Stomach smooth muscle (tissue), 2 donors: ENCODE results near the gene CEACAM7.

ENCODE experiments used
- H3K27ac ChIP-seq: one replicate; pipeline ENCODE4 v1.7.0; 2013; ENCODE audit warnings: mild to moderate bottlenecking, low read length, inconsistent platforms
- H3K27me3 ChIP-seq, 2 donors: one replicate each; pipeline ENCODE4 v1.7.0; 2013; ENCODE audit warnings: low read length in 2 of 2; ENCODE audit not compliant: insufficient read depth in 2 of 2, control insufficient read depth in 1 of 2
- H3K36me3 ChIP-seq, 2 donors: one replicate each; pipeline ENCODE4 v1.7.0; 2013; ENCODE audit warnings: low read length in 2 of 2; ENCODE audit not compliant: control insufficient read depth in 2 of 2, insufficient read depth in 2 of 2
- H3K4me1 ChIP-seq: one replicate; pipeline ENCODE4 v1.7.0; 2013; ENCODE audit warnings: low read length; ENCODE audit not compliant: control insufficient read depth, insufficient read depth
- H3K4me3 ChIP-seq, 2 donors: one replicate each; pipeline ENCODE4 v1.7.0; 2013; ENCODE audit warnings: low read length in 2 of 2
- H3K9ac ChIP-seq, 2 donors: one replicate each; pipeline ENCODE4 v1.7.0; 2013; ENCODE audit warnings: low read length in 2 of 2, mild to moderate bottlenecking in 1 of 2
- H3K9me3 ChIP-seq, 2 donors: one replicate each; pipeline ENCODE4 v1.7.0; 2013; ENCODE audit warnings: low read length in 2 of 2; ENCODE audit not compliant: control insufficient read depth in 2 of 2
- donor health status: healthy.
- donor health status: Pancreatic carcinoma.

Gene CEACAM7

DNA sequence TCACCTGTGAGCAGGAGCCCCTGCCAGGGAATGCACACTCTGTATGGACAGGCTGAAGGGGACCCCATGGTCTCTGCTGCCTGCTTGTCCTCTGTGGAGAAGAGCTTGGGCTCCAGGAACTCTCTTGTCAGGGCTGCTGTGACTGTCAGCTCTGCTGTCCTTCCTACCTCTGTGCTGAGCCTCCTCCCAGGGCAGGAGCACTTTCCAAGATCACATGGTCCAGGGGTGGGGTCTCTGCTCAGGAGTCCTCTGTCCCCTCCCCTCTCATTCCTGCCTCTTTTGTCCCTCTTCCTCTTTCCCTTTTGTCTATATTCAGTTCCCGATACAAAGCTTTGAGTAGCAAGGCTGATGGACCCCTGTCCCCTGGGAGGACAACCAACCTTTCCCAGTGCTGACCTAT lies at the start of gene CEACAM7:
Gene CEACAM7, minus strand, starts transcription at position 173 of the 400 bp plus-strand sequence. Its CDS starts 105 bp downstream, at position 68.
- H3K9ac ChIP-seq: no peak within 1 kb of the TSS
- H3K36me3 ChIP-seq: no peaks in the 10 kb centered on the region
- no peak within 1 kb of the TSS for H3K4me3 ChIP-seq
- H3K9me3 ChIP-seq: peaks cover 0 to 11% of the 10 kb centered on the region in 2 donors
- H3K27me3 ChIP-seq: peaks cover 4 to 14% of the 10 kb centered on the region in 2 donors
- H3K27ac ChIP-seq: no peak within 1 kb of the TSS
- H3K4me1 ChIP-seq: no peaks in the 10 kb centered on the region

GRCh38 chr19:41735071-41735600 lies 47.1 kb upstream of the CEACAM7 start:
- H3K36me3 ChIP-seq: no peaks in the 10 kb centered on the region
- no peak overlapping the region for H3K27ac ChIP-seq
- peaks cover 3 to 4% of the 10 kb centered on the region in 2 donors for H3K27me3 ChIP-seq
- H3K9me3 ChIP-seq: no peaks in the 10 kb centered on the region
- H3K4me1 ChIP-seq: no peaks in the 10 kb centered on the region
- H3K9ac ChIP-seq: no peak overlapping the region
- H3K4me3 ChIP-seq: no peak overlapping the region

GRCh38 chr19:41734585-41734984 lies 46.5 kb upstream of the CEACAM7 start:
- Histone ChIP-seq H3K4me3 (no peak overlapping the region), H3K27me3 (peaks cover 3 to 4% of the 10 kb centered on the region in 2 donors), H3K9me3 (no peaks in the 10 kb centered on the region), H3K9ac (no peak overlapping the region), H3K4me1 (no peaks in the 10 kb centered on the region), H3K36me3 (no peaks in the 10 kb centered on the region), H3K27ac (no peak overlapping the region)

DNA sequence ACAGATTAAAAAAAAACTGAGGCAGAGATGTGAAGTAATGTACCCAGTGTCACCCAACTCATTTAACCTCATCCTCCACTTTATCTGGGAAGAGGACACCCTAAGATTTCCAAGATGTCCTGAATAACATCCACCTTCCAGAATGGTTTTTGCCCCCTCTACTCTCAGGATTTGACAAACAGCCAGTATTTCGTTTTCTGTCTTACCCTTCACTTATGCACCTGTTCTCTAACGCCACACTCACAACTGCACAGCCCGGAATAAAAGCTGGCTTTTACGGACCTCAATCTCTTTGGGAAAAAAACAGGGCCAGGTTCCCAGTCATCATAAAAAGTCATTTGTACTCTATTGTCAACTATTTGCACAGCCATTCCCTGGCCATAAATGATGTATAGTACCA lies 46.1 kb upstream of the CEACAM7 start:
- Histone ChIP-seq H3K9ac (no peak overlapping the region), H3K4me3 (no peak overlapping the region), H3K36me3 (no peaks in the 10 kb centered on the region), H3K27me3 (peaks cover 3 to 4% of the 10 kb centered on the region in 2 donors), H3K4me1 (no peaks in the 10 kb centered on the region), H3K27ac (no peak overlapping the region), H3K9me3 (no peaks in the 10 kb centered on the region)

DNA sequence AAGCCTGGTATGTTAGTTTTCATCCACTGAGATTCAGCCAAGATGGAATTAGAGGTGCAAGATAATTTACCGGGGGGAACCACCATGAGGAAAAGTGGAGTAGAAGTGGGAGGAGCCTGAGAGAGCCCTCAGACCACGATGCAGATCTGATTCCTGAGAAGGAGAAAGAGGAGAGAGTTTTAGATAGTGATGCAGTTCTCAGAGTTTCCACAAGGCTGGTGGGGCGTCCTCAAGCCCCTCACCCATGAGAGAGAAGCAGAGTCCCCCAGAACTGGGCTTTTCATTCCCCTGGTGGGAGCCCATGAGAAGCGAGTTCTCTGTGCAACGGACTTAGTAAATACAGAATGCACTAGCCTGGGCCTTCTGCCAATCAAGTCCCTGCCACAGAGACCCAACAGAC lies 38.4 kb upstream of the CEACAM7 start:
- Histone ChIP-seq H3K4me1 (no peaks in the 10 kb centered on the region), H3K36me3 (no peaks in the 10 kb centered on the region), H3K27me3 (peaks cover 0 to 4% of the 10 kb centered on the region in 2 donors), H3K27ac (no peak overlapping the region), H3K9ac (no peak overlapping the region), H3K4me3 (no peak overlapping the region), H3K9me3 (no peaks in the 10 kb centered on the region)

DNA sequence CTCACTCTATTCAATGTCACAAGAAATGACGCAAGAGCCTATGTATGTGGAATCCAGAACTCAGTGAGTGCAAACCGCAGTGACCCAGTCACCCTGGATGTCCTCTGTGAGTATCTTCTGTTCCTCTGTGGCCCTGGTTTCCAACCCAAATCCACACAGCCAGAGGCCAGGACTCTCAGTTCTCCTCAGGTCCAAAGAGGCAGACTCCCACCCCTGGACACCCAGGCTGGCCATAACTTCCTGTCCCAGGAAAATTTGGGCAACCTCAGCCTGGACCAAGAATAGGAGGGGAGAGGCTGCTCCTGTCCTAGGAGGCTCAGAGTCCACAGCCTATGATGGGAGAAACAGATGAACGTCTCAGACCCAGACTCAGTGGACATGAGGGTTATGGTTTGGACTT lies 32.0 kb upstream of the CEACAM7 start:
- H3K36me3 ChIP-seq: no peaks in the 10 kb centered on the region
- H3K9ac ChIP-seq: no peak overlapping the region
- H3K9me3 ChIP-seq: no peaks in the 10 kb centered on the region
- no peak overlapping the region for H3K4me3 ChIP-seq
- H3K27me3 ChIP-seq: peaks cover 6 to 27% of the 10 kb centered on the region in 2 donors
- no peaks in the 10 kb centered on the region for H3K4me1 ChIP-seq
- no peak overlapping the region for H3K27ac ChIP-seq

DNA sequence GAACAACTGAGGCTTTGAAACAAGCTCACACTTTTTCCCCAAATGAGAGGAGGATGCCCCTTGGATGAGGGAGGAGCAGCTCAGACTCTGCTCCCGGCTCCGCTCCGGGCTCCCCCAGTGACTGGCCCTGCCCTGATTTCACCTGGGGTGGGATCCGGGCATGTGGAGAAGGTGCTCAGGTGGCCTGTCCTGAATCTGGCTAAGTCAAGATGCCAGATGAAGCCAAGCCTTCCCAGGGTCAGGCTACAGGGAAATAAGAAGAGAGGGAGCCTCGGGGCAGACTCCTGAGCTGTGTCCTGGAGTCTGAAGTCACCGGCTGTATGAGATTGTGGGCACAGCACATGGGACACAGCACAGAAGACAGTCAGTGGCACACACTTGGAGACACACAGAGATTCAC lies 30.7 kb upstream of the CEACAM7 start:
- Histone ChIP-seq H3K4me3 (no peak overlapping the region), H3K4me1 (no peaks in the 10 kb centered on the region), H3K9ac (no peak overlapping the region), H3K36me3 (no peaks in the 10 kb centered on the region), H3K27me3 (peaks cover 6 to 30% of the 10 kb centered on the region in 2 donors), H3K9me3 (no peaks in the 10 kb centered on the region), H3K27ac (no peak overlapping the region)

DNA sequence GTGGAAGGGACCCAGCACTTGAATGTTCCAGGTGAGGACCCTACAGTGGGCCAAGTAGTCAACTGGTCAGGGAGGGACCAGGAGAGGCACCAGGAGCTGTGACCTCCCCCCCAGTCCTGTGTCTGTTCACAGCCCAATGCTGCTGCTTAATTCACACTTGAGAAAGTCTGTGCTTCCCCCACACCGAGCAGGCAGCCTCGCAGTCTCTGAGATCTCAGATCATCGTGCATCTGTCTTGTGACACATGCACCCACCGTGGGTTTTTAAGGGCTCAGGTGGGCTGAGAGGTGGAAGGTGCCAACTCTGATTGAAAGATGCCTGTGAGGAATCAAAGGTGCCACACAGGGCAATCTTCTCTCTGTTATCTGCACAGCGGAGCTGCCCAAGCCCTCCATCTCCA lies 26.5 kb upstream of the CEACAM7 start:
- no peaks in the 10 kb centered on the region for H3K36me3 ChIP-seq
- H3K27me3 ChIP-seq: peaks cover 6 to 30% of the 10 kb centered on the region in 2 donors
- H3K4me3 ChIP-seq: no peak overlapping the region
- H3K27ac ChIP-seq: no peak overlapping the region
- H3K4me1 ChIP-seq: no peaks in the 10 kb centered on the region
- H3K9me3 ChIP-seq: no peaks in the 10 kb centered on the region
- no peak overlapping the region for H3K9ac ChIP-seq

DNA sequence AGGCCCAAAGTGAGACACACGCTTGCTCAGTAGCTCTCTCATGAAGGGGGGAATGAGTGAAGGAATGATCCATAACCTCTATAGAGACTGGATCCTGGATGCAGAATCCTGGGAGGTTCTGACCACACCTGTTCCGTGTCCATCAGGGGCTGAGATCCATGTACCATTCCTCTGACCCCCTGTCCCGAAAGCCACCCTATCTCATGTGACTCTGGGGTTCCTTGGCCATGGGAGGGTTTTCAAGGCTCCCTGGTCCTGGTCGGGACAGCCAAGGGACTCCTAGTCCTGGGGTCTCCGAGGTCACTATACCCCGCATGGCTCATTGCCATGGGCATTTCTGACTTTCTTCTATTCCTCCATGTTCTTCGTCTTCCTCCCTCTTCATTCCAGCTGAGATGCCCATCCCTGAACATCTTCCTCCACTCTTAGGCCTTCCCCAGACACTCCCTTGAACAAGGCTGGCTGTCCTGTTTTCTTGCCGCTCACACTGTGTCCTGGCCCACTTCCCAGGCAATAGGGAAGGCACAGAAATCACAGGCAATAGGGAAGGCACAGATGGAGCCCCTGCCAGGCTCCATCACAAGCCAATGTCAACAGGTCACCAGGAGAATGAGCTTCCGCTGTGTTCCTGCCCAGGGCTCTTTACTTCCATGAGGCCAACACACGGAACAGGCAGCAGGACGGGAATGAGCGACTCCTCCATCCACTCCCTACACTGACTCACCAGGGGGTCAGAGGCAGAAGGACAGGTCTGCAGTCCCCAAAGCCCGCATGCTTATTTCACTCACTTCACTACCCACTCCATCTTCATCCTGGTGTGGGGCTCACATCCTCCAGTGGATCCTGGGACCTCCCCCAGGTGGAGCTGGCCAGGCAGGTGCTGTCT lies 23.5 kb upstream of the CEACAM7 start:
- no peaks in the 10 kb centered on the region for H3K36me3 ChIP-seq
- H3K9ac ChIP-seq: no peak overlapping the region
- no peaks in the 10 kb centered on the region for H3K4me1 ChIP-seq
- H3K27ac ChIP-seq: no peak overlapping the region
- H3K27me3 ChIP-seq: peaks cover 5 to 27% of the 10 kb centered on the region in 2 donors
- H3K9me3 ChIP-seq: no peaks in the 10 kb centered on the region
- no peak overlapping the region for H3K4me3 ChIP-seq

DNA sequence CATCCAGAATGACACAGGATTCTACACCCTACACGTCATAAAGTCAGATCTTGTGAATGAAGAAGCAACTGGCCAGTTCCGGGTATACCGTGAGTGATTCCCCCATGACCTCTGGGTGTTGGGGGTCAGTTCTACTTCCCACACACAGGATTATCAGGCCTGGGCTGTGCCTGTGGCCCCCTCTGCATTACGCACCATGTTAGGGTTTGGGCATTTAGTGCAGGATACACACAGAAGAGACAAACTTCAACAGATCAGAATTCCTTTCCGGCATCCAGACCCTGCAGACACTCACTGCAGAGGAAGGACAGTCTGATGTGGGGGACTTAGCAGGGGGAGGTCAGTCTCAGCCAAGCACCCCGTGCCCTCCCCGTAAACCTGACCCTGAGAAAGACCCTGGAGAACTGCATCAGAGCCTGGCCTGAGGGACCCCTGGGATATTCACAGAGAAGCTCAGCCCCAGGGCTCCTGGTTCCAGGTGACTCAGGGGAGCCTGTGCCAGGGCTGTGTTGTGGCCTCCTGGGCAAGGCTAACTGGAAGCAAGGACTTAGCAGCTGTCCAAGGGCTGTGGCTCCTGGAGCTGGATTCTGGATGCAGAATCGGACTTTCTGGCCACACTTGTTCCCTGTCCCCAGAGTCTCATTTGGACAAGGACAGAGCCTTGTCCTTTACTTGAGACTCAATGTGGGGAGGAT lies 22.0 kb upstream of the CEACAM7 start:
- H3K9me3 ChIP-seq: no peaks in the 10 kb centered on the region
- no peak overlapping the region for H3K27ac ChIP-seq
- no peaks in the 10 kb centered on the region for H3K4me1 ChIP-seq
- no peak overlapping the region for H3K4me3 ChIP-seq
- H3K9ac ChIP-seq: no peak overlapping the region
- no peaks in the 10 kb centered on the region for H3K36me3 ChIP-seq
- peaks cover 7 to 21% of the 10 kb centered on the region in 2 donors for H3K27me3 ChIP-seq
